GM19324 (cell line): Measurements from ENCODE around the gene BTBD2.

Source experiments
- ATAC-seq: cut with Tn5 transposase; IDR thresholded peaks from one replicate; pipeline ENCODE4 v1.9.1; 2021; ENCODE audit warnings: mild to moderate bottlenecking, moderate library complexity; ENCODE audit not compliant: unreplicated experiment, low FRiP score

Gene BTBD2

DNA sequence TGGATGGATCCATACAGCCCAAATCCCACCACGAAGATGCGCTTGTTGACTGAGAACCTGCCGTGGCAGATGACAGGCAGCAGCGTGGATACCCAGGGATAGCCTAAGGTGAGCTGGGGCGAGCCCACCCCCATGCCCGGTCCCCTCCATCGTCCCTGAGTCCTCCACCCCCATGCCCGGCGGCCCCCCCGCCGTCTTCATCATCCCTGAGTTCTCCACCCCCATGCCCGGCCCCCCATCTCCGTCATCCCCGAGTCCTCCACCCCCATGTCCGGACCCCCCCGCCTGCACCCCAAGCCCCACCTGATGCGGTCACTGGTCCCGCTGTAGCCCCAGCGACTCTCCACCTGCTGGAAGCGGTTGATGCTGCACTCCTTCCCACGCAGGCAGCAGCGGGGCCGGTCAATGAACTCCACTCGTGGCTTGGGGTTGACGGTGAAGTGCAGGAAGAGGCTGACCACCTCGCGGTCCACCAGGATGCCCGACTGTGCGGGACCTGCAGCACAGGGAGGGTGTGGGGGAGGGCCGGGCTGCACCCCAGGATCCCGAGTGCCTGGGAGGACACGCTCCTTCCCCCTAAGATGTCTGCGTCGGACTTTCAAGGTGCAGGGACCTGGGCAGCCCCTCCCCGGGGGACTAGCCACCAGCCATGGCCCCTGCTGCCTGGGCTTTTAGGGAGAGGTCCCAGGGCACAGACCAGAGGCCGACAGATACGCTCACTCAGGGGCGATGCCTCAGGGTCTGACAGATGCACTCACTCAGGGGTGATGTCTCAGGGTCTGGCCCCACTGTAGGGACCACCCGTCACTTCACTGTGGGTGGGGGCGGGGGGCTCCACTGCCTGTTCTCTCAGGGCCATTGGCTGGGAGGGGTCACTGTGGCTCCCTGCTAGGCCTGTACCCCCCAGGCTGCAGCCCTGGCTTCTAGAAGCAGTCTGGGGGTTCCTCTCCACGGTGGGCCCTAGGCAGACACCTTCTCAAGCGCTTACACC lies 28.0 kb downstream of the BTBD2 start:
- no peak for ATAC-seq

DNA sequence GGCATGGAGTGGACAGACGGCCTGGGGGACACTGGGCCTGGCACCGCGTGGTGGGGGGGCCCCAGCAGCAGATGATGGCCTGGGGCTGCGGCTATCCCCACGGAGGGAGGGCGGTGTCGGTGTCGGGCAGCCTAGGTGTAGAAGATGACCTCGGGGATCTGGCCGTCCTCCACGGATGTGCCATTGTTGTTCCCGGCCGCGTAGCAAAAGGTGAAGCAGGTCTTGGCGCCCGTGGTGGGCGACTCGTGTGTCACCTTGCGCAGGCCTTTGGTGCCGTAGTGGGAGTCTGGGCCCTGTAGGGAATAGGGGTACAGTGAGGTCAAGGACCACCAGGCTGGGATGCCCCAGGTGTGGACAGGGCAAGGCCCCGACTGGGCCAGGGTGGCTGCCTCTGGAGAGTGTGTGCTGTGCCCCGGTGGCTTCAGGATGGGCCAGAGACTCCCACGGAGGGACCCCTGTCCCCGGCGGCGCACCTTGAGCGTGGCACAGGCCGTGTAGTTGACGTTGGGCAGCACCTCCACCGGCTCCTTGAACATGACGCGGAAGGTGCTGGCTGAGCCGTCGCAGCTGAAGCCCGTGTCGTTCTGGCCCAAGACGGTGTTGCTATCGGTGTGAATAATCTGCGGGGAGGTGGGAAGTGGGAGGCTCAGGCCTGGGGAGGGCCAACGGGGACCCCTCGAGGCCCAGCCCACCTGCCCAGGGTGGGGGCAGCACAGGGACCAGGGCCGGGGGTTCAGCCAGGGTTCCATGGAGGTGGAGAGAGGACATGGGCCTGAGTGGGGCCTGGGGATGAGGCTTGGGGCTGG lies 29.0 kb downstream of the BTBD2 start:
- no peak for ATAC-seq

DNA sequence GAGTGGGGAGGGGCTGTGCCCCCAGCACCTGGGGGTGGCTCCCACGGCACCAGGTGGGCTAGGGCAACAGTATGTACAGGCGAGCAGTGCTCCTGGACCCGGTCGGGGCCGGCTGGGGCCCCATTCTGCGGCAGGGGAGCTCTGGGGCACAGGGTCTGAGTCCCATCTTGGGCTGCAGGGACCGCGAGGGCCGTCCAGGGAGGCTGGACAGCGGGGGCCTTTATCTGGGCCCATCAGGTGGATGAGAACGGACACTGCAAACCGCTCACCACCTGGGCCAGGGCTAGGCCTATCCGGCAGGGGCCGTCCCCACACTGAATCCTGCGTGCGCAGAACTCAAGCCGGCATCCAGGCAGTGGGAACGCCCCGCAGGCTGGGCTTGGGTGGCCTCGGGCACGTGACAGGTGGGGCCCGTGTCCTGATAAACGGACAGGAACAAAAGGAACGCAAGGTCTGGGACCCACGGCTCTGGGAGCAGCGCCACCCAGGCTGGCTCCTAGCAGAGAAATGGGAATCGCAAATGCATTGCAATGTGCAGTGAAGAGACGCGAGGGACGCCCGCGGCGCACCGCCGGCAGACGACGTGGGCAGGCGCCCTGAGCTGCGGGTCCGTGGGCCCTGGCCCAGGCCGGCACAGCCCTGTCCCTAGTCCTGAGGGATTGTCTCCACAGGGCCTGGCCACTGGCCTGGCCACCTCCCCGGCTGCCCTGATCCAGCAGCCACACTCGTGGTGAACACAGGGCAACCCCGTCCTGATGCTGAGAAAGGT lies 29.7 kb downstream of the BTBD2 start:
- no peak for ATAC-seq

DNA sequence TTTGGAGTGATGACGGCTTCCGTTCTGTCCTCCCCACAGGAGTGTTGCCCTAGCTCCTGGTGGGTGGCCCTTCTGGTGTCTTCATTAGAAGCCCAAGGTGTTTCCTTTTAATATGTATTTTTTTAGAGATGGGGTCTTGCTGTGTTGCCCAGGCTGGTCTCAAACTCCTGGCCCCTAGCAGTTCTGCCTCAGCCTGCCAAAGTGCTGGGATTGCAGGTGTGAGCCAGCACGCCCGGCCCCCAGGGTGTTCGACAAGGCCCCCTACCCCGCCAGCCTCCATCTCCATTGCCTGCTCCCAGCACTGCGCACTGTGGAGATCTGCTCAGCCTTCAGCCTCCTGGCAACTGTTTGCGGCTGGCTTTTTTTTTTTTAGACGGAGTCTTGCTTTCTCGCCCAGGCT lies 31.2 kb downstream of the BTBD2 start:
- no peak for ATAC-seq

DNA sequence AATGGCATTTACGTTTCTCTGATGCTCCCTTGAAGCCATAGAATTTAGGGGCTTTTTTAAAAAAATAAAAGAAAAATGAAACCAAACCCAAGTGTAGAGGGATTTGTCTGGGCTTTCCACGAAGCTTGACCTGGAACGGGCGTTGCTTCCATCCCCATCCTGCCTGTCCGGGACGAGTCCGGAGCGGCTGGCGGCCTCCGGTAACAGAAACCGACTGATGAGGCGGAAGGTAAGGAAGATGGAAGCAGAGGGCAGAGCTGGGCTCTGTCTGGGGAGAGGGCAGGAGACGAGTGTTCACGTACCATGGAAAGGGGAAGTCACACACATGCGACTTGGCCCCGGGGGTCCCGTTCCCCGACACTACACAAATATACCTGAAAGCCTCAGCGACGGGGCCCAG lies 34.3 kb downstream of the BTBD2 start:
- ATAC-seq, result no peak

DNA sequence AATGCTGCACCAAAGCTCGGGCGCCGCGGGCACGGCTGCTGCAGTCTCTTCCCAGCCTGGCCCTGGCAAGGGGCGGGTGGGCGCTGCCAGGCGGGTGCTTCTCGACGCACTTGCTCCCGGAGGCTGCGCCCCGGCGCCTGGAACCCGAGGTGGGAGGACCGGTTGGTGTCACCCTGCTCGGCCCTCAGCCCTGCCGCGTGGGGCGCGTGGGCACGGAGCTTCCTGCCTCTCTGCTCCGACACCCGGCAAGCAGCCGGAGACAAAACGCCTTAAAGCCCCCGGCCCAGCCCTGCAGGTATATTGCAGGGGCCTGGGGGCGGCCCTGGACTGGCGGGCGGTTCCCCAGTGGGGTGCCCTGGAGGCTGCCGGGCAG lies 34.7 kb downstream of the BTBD2 start:
- ATAC-seq, result no peak

DNA sequence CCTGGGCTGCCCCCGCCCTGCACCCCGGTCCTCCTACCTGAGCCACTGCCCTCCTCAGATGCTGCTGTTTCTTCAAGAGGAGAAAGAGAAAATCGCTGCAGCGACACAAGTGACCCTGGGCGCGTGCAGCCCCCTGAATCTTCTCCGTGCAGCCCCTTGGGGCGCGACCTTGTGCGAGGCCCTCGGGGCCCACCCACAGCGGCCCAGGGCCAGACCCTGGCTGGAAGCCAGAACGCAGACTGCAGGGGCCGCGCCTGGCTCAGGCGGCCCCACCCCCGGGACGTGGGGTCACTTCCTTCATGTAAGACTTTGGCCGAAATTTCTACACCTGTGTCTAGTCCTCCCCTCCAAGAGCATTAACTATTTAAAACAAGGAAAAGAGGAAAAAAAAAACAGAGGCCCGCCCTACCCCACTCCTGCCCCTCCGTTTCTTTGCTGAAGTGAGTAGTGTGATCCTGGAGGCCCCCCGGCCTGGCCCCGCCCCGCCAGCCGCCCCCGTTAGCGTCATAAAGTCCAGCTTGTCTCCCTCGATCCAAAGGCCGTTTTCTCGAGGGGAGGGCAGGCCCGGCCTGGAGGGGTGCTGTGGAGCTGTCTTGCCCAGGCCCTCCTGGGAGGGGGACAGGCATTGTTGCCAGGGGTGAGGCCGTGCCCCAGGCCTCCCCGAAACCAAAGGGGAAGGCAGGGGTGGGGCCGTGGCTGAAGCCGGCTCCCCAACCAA lies 35.3 kb downstream of the BTBD2 start:
- ATAC-seq, result no peak

DNA sequence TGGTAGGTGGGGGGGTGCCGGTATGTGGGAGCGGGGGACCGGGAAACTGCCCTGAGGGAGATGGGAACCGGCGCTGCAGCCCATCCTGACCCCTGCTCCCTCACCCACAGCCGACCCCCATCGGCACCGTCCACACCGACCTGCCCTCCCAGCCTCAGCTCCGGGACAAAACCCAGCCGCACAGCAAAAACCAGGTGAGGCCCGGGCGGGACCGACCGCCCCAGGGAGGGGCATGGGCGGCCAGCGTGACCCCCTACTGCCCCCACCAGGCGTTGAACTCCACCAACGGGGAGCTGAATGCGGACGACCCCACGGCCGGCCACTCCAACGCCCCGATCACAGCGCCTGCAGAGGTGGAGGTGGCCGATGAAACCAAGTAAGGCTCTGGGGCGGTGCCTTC lies 35.9 kb downstream of the BTBD2 start:
- ATAC-seq, result no peak

DNA sequence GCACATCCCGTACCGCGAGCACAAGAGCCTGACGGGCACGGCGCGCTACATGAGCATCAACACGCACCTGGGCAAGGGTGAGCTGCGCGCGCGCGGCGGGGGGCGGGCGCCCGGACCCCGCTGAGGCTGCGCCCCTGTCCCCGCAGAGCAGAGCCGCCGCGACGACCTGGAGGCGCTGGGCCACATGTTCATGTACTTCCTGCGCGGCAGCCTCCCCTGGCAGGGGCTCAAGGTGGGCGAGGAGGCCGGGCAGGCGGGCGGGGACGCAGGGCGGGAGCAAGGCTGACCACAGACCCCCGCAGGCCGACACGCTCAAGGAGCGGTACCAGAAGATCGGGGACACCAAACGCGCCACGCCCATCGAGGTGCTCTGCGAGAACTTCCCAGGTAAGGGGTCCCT lies 36.5 kb downstream of the BTBD2 start:
- ATAC-seq, result no peak

DNA sequence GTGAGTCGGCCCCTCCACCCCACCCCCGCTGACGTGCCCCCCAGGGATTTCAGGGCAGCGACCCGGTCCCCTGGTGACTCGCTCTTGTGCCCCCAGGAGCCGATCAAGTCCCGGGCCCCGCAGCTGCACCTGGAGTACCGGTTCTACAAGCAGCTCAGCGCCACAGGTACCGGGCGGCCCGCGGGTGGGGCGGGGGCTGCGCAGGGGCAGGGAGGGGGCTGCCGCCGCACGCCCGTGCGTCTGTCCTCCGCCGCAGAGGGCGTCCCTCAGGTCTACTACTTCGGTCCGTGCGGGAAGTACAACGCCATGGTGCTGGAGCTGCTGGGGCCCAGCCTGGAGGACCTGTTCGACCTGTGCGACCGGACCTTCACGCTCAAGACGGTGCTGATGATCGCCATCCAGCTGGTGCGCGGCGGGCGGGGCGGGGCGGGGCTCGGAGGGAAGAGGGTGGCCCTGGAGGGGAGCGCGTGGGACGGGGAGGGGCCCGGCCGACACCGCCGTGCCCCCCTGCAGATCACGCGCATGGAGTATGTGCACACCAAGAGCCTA lies 37.1 kb downstream of the BTBD2 start:
- ATAC-seq, result no peak

DNA sequence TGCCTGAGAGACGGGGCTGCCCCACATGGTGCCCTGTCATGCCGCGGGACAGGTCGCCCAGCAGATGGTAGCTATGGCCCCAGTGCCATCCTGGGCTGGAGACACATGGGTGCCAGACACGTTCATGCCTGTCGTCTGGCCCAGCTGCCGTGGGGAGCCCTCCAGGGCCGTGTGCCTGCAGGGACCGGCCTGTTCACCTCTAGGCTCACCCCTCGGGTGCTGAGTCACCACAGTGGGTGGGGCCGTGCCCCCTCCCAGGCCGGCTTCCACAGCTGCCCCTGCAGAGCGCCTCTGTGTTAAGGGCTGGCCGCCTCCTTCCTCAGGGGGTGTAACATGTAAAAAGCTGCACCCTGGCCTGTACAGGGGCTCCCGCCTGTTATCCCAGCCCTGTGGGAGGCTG lies 38.4 kb downstream of the BTBD2 start:
- no peak for ATAC-seq

DNA sequence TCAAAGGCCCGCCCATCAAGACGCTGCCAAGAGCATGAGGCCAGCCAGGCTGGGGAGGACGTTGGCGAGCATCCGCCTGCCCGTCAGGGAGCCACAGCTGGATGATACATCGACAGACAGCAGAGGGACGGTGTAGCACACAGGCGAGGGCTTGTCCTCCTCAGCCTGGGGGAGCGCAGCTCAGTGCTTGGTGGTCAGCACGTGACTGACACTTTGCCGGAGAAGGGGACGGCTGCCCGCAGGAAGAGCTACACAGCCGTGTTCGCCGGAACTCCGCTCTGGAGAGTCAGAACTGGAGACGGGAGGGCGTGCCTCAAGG lies 40.4 kb downstream of the BTBD2 start:
- ATAC-seq, result no peak

DNA sequence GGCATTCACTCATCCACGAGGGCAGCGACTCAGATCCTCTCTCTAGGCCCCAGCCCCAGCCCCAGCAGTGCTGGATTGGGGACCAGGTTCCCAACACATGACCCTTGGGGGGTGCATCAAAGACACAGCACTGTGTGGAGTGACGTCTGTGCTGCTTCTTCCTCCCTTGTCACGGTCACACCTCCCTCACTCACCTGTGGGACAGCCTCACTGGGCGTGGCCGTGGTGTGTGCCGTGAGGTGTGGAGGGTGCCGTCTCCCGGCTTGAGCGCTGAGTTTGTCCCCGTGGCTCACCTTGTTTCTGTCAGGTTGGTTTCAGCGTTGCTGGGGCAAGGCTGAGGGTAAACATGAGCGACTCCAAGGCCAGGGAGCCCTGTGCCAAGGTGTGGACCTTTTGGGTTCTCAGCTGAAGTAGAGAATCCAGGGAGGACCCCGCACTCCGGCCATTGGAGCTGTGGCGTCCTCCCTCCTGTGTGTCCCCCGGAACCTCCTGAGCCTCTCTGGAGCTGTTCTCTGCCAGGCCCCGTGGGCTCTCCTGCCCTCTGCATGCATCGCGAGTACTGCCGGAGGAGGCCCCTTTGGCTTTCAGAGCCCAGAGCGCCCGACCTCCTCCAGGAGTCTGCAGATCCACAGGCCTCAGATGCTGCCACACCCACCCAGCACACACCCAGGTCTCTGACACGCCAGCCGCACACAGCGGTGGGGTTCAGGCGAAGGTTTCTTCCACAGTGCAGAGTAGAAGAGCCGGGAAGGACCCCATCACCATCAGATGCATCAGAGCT lies 40.9 kb downstream of the BTBD2 start:
- no peak for ATAC-seq

DNA sequence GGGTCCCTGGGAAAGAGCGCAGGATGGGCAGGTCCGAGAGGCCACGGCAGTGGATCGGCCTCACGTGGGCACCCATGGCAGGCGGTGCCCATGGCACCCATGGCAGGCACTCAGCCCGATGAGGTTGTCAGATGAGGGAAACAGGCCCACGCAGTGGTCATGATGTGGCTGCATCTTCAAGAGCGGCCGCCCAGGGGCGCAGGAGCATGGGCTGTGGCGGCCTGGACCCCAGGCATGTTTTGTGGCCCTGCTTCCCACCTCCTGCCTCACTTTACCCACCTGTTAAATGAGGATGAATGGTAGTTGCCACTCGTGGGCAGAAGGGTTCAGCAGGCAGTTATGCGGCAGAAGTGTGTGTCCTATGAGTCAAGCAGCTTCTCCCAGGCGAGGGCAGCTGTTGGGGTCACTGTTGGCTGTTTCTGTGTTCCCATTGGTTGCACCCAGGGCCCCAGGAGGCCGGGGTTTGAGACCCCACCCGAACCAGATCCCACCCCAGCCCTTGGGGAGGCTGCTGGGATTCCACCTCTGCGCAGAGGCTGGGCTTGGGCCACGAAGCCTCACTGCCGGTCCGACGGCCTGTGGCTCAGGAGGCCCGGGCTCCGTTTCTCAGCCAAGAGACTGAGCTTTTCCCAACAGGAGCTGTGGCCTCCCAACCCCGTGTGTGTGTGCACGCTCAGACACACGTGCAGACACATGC lies 44.6 kb downstream of the BTBD2 start:
- no peak for ATAC-seq

DNA sequence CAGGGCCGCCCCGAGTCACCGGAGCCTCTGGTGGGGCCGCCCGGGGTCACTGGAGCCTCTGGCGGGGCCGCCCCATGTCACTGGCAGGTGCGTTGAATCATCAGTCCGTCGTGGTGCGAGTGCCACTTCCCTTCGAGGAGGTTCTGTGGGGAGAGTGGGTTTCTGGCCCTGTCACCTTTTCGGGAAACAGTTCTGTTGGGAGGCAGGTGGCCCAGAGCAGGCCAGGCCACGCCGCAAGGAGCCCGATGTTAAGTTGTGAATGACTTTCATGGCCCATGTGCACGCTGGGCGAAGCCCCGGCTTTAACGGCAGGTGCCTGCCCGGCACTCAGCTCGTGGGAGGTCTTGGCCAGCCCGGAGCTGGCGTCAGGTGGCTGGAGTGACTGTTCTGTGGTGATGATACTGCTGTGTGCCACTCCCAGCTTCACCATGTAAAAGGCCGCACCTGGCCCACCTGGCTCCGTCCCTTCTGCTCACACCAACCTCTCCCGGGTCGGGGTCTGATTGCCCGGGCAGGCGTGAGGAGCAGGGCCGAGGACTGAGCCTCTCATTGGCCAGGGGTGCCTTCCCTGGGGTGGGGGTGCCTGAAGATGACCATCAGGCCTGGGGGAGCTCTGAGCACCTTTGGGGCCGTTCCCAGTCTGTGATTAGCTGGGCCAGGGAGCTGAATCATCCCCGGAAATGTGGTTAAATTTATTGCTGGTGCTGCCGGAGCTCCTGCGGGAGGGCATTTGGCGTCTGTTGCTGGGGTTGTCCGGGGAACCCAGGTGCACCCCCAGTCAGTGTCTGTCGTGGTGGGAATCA lies 45.3 kb downstream of the BTBD2 start:
- ATAC-seq, result no peak

DNA sequence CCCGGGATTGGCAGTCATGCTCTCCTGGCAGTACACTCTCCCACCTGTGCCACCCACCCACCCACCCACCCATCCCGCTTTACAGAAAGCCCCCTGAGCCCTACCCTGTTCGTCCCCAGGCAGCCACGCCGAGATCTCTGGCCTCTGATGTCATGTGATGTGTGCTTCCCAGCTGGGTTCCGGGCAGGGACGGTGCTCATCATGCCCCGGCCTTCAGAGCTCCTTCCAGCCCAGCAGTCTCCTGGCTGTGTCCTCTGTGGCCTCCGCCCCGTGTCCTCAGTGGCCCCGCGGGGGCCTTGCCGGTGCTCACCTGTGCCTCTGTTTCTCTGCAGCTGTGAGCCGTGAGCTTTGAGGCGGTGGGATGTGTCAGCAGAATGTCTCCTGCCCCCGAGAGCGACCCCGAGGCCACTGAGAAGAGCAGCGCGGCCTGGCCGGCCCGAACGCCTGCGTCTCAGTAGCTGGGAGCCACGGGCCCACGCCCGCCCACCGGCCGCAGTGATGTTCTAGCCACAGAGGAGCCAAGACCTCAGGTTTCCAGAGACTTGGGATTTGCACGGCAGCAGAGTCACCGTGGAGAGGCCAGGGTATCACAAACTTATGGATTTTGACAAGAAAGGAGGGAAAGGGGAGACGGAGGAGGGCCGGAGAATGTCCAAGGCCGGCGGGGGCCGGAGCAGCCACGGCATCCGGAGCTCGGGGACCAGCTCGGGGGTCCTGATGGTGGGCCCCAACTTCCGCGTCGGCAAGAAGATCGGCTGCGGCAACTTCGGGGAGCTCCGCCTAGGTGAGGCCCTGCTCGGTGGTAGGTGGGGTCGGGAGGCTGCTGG lies 46.1 kb downstream of the BTBD2 start:
- ATAC-seq, result no peak
